ENCODE data around the gene RNPS1.
A peak's percentile ranks its signal among the peaks of the same experiment; 100 is the strongest.

The RNPS1 gene

DNA sequence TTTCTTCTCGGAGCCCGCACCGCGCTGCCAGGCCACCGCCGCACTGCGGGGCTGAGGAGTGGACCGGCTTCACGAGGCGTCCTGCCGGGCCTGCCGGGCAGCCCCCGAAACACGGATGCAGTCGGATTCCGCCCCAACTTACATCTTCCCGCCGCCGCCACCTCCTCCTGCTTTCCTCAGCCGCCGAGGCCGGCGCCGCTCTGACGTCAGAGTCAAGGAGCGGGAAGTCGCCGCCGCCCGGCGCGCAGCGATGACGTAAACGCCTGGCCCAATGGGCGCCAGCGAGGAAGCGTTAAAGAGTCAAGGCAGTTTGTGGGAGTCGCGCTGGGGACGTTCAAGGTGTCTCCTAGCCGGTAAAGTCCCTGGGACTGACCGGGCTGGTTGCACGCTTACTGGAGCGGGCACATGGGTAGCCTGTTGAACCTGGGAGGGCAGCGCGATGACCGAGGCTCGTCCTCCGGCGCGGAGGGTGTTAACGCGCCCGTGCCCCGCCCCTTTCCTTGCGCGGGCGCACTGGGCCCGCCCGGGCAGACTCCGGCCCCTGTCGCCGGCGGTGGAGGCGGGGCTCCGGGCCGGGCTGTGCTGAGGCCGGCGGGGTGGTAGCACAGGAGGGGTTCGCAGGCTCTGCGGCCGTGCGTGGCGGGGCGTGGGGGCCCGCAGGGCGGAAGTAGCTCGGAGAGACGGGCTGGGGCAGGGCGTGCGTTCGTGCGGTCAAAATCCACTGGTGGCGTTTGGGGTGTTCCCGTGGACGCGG, at the start of gene RNPS1:
TSS of gene RNPS1 (minus strand) at position 214 of the 754 bp plus-strand sequence. CDS start 3,483 bp downstream, outside the sequence.
- DNase-seq (ENCODE audit: low read depth) = peak; percentile 93

DNA sequence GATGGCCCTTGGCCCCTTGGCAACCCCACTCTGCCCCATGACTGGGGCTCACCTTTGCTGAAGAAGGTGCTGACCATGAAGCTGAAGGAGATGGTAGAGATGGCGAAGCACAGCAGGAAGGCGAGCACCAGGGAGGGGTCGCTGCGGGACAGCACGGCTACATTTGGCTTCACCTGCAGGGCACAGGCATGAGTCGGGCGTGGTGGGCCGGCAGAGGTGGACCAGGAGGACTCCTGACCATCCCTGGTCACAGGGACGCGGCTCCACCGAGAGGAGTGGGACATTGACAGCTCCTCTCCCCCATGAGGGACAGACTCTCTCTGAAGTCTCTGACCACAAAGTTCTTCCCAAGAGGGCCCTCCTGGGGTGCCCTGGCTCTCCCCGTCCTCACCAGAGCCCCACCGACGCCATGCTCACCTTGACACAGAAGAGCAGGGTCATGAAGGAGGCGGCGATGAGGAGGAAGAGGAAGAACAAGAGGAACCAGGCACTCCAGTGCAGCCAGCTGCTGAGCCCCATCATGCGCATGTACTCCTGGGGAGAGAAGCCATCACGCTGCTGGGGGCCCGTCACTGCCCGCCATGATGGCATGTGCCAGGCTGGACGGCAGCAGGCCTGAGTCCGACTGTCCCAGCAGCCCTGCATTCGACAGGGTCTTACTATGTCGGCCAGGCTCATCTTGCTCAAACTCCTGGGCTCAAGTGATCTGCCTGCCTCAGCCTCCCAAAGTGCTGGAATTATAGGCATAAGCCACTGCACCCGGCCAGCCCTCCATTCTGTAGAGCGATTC, 49.5 kb upstream of the RNPS1 start:
- DNase-seq (ENCODE audit: low read depth) = no peak

GRCh38 chr16:2308089-2308962, 40.4 kb upstream of the RNPS1 start:
- no peak for DNase-seq (ENCODE audit: low read depth)

- no peak for DNase-seq (ENCODE audit: low read depth)
These were observed 31.9 kb upstream of the RNPS1 start for GRCh38 chr16:2299915-2300192.

- no peak for DNase-seq (ENCODE audit: low read depth)
These were observed 31.4 kb upstream of the RNPS1 start for GRCh38 chr16:2299121-2299914.

GRCh38 chr16:2298621-2299020, 30.7 kb upstream of the RNPS1 start:
- DNase-seq (ENCODE audit: low read depth) = no peak

- DNase-seq (ENCODE audit: low read depth) = no peak
These were observed 29.6 kb upstream of the RNPS1 start for GRCh38 chr16:2297506-2297860.

GRCh38 chr16:2296661-2297505, 29.0 kb upstream of the RNPS1 start:
- no peak for DNase-seq (ENCODE audit: low read depth)

GRCh38 chr16:2295056-2295798, 27.3 kb upstream of the RNPS1 start:
- DNase-seq (ENCODE audit: low read depth) = no peak

DNA sequence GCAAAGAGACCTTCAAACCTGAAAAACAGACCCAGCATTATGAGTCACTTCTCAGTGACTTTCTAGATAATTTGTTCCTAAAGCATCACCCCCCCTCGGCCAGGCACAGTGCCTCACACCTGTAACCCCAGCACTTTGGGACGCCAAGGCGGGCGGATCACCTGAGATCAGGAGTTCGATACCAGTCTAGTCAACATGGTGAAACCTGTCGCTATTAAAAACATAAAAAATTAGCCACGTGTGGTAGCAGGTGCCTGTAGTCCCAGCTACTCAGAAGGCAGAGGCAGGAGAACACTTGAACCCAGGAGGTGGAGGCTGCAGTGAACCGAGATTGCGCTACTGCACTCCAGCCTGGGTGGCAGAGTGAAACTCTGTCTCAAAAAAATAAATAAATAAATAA, 24.3 kb upstream of the RNPS1 start:
- DNase-seq (ENCODE audit: low read depth) = no peak

GRCh38 chr16:2289282-2289681, 21.4 kb upstream of the RNPS1 start:
- no peak for DNase-seq (ENCODE audit: low read depth)

GRCh38 chr16:2288726-2289125, 20.8 kb upstream of the RNPS1 start:
- no peak for DNase-seq (ENCODE audit: low read depth)

GRCh38 chr16:2287916-2288547, 20.1 kb upstream of the RNPS1 start:
- no peak for DNase-seq (ENCODE audit: low read depth)

DNA sequence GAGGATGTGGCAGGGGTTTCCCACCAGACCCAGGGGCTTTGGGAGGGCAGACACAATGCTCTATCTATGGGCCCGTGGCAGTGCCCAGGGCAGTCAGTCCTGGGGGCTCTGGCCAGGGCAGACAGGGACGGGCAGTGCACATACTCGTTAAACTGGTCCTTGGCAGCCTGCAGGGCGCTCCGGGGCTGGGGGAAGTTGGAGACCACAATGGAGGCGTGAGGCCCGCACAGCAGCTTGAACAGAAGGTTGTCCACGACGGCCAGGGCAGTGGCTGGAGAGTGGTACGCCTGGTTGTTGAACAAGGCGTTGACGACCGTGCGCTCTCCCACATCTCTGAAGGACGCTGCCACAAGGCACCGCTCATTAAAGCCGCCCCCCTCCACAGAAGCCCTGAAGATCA, 18.6 kb upstream of the RNPS1 start:
- no peak for DNase-seq (ENCODE audit: low read depth)

GRCh38 chr16:2285731-2286191, 17.8 kb upstream of the RNPS1 start:
- DNase-seq (ENCODE audit: low read depth) = no peak

DNA sequence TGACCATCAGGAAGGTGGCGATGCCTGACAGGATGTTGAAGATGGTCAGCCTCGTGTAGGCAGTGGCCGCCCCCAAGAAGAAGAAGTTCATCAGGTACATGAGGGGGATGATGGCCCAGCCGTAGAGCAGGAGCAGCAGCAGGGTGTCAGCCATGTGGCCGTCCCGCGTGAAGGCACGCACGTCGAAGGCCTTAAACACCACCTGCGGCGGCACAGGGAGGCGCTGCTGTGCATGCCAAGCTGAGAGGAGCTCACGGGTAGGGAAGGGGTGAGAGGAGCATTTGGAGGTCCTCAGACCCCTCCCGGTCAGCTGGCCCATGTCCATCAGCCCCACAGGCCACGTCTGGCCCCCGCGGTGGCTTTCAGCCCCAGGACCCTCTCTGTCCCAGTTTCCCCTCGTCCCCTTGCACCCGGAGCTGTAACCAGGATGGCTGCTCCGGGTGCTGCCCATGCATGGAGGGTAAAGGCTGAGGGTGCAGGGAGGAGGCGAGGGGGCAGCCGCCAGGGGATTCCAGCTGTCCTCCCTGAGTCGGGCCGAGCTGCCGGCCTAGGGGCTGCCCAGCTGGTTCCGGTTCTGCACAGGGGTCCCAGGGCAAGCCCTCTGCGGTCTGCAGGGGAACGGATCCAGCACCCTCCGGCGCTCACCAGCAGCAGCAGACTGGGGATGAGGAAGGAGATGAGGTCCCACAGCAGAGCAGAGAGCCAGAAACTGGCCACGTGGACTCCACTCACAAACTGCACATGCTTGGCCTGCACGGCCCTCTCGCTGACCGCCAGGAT, 17.1 kb upstream of the RNPS1 start:
- no peak for DNase-seq (ENCODE audit: low read depth)

GRCh38 chr16:2284001-2284770, 16.3 kb upstream of the RNPS1 start:
- DNase-seq (ENCODE audit: low read depth) = no peak
